Stimulated activated CD8-positive, alpha-beta memory T cell treated with anti-CD3 and anti-CD28 coated beads, Interleukin-7, amount 100 ng/mL, for 1 hour (primary cell): Measurements from ENCODE around the gene FANK1.
"Not testable (repeated sequence)": the region's sequence is repeated elsewhere in the genome, so short reads cannot be mapped to it uniquely, and the experiment has no call there.

ENCODE experiments used
- DNase-seq, 2 donors: peaks; one replicate each; pipeline ENCODE4 v3.0.0-alpha.2; 2020; ENCODE audit warnings: low read depth in 2 of 2

Gene FANK1

DNA sequence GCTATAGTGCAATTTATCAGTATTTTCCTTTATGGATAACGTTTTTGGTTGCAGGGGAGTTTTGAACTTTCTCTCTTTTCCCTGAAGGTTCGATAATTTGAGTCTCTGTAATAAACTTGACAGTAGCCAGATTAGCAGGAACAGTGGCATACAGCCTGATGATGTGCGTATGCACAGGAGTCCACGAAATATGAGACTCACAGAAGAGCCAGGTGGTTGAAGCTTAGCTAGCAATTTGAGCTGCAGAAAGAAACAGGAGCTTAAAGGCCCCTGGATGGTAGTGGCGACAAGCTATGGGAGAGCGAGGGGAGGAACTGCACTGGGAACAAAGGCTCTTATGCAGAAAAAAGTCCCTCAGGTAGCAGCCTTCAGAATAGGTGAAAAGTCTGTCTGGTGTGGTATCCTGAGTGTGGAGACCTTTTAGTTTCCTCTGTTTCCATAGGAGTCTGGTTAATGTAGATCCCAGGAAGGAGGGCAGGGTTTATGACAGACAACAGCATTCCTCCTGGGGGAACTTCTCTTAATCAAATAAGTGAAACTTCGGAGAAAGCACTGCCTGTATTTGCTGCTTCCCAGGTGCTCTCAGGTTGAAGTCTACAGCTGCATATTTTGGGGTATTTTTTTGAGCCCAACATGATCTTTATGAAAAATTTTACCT lies 32.7 kb downstream of the FANK1 start:
- DNase-seq = no peak

DNA sequence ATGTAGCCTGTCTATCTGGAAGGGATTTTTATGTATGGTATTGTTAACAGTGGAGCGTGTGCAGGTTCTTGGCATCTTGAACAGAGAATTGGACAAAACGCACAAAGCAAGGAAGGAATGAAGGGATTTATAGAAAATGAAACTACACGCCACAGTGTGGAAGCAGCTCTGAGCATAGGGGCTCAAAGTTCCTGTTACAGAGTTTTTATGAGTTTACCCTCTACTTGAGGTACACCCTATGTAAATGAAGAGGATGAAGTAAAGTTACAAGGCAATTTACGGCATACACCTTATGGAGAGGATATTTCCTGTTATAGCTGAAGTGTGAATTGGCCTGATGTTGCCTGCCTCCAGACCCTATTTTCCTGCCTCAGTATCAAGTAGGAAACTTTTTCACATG lies 33.3 kb downstream of the FANK1 start:
- DNase-seq = no peak

DNA sequence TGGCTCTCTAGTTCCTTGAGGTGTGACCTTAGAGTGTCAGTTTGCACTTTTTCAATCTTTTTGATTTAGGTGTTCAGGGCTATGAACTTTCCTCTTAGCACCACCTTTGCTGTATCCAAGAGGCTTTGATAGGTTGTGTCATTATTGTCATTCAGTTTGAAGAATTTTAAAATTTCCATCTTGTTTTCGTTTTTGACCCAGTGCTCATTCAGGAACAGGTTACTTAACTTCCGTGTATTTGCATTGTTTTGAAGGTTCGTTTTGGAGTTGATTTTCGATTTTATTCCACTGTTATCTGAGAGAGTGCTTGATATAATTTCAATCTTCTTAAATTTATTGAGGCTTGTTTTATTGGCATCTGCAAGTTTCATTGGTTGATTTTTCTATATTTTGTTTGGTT lies 37.3 kb downstream of the FANK1 start:
- DNase-seq = no peak

DNA sequence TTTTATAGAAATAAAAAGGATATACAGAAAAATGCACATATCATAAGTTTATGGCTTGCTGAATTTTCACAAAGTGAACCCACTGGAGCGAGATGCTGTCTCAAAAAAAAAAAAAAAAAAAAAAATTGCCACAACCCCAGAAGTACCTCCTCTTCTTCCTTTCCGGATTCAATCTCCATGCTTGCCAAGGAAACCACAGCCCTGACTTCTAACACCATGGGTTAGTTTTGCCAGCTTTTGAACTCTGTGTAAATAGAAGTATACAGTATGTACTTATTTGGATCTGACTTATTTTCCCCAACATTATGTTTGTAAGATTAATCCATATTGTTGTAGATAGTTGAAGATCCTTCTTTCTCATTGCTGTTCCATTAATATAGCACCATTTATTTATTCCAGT lies 40.0 kb downstream of the FANK1 start:
- no peak for DNase-seq

DNA sequence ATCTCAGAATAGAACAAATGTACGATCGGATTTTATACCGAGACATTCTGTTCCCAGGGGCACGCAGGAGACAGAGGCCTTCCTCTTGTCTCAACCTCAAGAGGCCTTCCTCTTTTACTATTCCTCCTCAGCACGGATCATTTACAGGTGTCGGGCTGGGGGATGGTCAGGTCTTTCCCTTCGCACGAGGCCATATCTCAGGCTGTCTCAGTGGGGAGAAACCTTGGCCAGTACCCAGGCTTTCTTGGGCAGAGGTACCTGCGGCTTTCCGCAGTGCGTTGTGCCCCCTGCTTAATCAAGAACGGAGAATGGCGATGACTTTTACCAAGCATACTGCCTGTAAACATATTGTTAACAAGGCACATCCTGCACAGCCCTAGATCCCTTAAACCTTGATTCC lies 44.2 kb downstream of the FANK1 start:
- DNase-seq = no peak

DNA sequence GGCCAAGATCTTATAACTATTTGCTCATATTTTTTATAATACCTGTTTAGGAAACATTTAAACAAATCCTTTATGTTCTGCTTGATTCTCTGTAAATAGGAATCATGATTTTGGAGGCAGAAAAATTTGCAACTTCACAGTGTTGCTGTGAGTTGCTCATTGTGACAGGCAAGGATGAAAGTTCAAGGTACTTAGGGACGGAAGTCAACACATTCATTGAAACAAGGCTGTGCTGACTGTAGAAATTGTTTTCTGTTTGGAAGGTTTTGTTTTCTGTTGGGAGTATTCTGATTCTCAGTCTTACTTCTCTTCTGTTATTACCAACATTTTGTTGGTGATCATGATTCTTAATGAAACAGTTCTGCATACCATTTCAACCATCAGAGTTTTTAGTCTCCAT lies 54.9 kb downstream of the FANK1 start:
- no peak for DNase-seq

DNA sequence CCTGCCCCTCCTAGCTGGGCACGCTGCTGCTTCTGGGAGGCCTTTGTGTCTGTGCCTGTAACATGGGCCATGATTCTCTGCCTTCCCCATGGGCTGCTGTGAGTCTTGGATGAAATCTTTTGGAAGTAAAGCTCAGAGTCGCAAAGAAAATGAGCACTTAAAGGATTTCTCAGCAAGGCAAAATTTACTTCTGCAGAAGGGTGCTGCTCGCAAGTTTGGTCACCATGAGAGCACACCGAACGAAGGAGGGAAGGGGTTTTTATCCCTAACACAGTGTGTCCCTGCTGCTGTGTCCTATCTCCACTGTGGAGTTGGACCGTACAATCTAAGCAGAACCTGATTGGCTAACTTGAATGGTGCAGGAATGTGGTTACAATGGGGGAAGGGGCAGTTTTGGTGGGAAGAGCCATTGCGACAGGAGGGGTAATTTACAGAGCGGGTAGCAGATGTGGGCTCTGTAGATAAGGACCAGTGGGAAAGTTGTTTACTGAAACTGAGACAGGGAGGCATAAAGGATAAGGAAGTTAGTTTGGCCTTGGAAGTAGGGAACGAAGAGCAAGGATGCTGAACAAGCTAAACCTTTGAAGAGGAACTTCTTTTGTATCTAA lies 57.5 kb downstream of the FANK1 start:
- no peak for DNase-seq

DNA sequence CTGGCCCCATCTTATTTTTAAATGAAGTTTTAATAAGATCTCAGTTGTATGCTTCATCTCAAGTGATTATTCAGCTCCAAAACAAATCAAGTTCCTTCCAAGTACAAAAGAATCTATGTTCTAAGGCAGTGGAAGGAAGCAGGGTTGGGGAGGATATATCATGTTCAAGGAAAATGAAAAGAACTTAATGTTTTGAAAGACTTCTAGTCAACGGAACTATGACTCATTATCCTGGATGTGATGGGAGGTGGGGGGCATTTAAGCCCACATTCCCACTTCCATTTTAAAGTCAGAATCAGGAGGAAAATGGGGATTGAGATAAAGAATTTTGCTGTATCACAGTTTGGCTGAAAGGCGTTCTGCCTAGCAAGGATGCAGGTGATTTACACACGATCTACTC lies 59.4 kb downstream of the FANK1 start:
- DNase-seq = no peak

DNA sequence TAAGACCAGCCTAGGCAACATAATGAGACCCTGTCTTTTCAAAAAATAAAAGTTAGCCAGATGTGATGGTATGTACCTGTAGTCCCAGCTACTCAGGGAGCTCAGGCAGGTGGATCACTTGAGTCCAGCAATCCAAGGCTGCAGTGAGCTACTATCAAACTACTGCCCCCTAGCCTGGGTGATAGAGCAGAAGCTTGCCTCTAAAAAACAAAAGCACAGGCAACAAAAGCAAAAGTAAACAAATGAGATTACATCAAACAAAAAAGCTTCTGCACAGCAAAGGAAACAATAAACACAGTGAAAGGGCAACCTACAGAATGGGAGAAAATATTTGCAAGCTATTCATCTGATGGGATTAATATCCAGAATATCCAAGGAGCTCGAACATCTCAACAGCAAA lies 65.4 kb downstream of the FANK1 start:
- no peak for DNase-seq

DNA sequence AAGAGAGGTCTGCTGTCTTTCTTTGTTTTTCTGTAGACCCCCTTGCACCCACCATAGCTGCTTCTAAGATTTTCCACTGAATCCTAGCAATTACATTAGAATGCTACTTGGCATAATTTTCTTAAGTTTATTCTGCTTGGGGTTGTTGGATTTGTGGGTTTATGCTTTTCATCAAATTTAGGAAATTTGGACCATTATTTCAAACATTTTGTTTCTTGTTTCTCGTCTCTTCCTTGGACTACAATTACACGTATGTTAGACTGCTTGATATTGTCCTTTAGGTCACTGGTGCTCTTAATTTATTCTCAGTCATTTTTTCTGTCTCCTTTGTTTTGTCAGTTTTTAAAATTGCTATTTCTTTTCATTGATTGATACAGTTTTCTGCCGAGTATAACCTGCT lies 65.8 kb downstream of the FANK1 start:
- DNase-seq = no peak

DNA sequence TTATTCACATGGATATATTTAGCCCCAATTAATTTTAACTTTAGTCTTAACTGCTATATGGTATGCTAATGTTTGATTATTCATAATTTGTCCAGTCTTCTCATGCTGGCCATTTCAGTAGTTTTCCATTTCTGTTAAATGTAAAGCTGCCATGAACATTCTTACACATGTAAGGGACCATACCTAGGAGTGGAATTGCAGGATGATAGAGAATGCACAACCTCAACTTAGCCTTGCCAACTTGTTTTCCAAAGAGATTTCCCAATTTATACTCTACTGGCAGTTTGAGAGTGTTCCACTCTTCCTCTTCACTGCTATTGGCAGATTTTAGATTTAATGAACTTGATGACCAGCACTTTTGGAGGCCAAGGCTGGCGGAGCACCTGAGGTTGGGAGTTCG lies 68.2 kb downstream of the FANK1 start:
- no peak for DNase-seq

DNA sequence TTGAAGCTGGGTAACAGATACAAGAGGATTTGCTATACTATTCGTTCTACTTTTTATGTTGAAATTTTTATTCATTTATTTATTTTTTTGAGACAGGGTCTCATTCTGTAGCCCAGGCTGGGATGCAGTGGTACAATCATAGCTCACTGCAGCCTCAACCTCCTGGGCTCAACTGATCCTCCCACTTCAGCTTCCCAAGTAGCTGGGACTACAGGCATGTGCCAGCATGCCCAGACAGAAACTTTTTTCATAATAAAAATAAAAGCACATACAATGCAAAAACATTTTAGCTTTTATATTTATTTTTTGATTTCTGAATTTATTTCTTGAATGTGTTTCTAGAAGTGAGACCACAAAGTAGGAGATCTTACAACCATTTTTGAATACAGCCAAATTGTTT lies 71.2 kb downstream of the FANK1 start:
- DNase-seq = no peak

DNA sequence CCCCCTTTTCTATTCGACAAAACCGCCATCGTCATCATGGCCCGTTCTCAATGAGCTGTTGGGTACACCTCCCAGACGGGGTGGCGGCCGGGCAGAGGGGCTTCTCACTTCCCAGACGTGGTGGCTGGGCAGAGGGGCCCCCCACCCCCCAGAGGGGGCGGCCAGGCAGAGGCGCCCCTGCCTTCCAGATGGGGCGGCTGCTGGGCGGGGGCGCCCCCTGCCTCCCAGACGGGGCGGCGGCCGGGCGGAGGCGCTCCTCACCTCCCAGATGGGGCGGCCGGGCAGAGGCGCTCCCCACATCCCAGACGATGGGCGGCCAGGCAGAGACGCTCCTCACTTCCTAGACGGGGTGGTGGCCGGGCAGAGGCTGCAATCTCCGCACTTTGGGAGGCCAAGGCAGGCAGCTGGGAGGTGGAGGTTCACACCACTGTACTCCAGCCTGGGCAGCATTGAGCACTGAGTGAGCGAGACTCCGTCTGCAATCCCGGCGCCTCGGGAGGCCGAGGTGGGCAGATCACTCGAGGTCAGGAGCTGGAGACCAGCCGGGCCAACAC lies 73.8 kb downstream of the FANK1 start:
- not testable (repeated sequence) for DNase-seq

DNA sequence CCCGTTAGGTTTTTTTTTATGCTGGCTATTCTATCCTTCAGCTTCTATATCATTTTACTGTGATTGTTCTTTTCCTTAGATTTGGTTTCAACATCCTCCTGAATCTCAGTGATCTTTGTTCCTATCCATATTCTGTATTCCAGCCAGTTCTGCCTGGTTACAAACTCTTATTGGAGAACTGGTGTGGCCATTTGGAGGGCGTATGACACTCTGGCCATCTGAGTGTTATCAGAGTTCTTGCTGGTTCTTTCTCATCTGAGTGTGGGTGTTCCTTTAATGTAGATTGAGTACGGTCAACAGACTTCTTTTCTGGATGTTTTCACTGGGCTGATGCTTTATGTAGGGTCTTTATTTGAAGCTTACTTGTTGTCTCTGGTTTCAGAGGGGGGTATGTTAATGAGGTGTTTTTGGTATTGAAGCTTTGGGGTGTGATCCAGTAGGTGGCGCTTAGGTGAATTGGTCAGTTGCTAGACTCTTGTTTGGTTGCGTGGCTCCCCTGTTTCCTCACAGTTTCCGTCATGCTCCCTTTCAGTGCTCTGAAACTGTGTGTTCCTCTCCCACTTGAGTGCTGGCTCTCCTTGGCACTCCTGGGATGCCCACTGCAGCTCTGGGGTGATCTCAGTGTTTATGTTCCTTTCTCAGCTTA lies 80.7 kb downstream of the FANK1 start:
- no peak for DNase-seq

DNA sequence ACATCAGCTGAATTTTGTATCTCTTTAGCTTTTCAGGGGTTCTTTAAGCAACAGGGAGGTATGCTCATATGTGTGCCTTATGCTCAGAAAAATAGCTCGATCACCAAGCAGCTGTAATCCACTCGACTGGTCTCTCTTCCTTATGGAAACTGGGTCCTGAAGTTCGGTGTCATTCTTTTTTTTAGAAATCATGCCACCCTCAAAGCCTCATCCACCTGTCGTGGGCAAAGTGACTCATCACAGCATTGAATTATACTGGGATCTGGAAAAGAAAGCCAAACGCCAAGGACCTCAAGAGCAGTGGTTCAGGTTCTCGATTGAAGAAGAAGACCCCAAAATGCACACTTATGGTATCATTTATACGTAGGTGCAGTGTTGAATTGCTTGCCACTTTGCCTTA lies 83.6 kb downstream of the FANK1 start:
- DNase-seq = no peak

DNA sequence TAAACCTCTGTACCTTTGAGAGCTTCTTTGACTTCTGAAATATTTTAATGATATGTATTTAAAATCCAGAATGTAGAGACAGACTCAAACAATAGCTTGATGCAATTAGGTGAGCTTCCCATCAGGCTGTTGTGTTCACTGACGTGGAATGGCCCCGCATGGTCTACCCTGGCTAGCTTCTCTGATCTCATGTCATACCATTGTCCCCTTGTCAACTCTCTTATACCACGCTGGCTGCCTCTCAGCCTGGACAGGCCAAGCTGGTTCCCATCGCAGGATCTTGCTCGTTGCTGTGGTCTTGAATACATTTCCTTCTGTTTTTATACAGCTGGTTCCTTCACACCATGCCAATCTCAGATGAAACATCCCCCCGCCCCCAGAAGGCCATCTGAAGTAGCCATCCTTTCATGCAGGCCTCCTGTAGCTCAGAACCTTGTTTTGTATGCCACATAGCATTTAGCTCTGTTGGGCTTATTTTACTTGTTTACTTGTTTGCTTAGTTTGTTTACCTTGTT lies 84.2 kb downstream of the FANK1 start:
- DNase-seq = no peak

DNA sequence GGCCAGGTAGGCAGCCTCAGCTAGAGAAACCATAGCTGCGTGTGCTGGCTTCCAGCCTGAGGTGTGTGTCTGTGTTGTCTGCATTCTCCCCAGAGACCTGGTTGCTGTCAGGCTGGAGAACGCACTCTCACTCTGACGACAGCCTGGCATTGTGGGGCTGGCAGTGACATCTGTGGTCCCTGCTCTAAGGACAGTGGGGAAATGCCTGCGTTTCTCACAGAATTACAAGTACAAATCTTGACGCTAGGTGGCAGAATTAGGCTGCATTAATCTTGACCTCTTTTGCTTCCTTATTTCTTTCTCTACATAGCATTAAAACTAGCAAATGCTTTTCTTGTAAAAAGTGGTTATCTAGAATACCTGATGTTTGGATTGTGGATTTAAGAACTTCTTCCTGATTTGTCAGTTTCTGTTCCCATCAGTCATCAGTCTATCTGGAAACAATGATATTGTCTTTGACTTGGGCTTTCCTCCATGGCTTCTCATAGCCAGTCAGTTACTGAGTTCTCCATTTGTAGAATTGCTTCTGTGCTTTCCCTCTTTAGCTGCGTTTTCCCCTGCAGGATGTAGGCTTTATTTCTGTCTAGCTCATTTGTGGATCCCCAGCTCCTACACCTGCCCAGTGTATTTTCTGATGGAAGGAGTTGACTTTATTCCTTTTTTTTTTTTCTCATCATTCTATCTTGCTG lies 86.0 kb downstream of the FANK1 start:
- no peak for DNase-seq

DNA sequence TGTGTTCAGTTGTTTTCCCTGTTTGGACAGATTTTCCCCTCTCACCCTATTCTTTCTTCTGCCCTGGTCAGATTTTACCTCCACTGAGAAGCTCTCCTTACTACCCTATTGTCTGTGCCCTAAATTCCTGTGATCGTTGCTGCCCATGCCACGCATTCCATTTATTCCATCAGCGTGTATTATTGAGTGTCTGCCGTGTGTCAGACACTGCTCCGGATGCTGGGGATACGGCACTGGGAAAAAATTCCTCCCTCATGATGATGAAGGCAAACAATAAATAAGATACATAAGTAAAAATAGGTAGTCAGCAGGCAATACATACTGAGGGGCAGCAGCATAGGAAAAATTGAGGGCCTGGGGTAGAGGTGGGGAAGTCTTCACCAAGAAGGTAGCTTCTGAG lies 86.8 kb downstream of the FANK1 start:
- no peak for DNase-seq

DNA sequence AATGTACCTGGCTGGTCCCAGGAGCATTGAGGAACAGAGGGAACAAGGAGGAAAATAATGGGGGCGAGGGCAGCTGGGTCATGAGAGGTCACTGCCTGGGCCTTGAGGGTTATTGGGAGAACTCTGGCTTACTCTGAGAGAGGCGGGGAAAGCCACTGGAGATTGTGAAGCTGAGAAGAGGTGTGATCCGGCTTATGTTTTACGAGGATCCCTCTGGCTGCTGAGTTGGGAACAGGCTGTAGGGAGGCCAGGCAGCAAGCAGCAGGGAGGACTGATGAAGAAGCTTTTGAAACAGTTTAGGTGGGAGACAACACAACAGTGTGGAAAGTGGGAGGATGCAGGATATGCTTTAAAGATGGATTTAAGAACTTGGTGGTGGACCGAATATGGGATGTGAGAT lies 87.3 kb downstream of the FANK1 start:
- DNase-seq = no peak

DNA sequence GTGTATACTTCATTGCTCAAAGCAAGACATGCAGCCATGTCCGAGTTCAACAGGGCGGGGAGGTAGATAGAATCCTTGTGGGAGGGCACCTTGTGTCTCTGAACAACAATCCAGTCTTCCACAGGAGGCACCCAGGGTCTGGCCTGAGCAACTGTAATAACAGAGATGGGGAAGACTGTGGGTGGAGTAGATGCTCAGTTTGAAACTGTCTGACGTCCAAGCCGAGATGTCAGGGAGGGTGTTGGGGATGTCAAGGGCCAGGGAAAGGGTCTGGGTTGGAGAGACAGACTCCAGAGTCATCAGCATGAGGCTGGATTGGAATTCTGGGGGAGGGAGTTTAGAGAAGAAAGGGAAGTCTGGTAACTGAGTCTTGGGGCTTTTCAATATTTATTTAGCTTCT lies 88.0 kb downstream of the FANK1 start:
- DNase-seq = no peak

DNA sequence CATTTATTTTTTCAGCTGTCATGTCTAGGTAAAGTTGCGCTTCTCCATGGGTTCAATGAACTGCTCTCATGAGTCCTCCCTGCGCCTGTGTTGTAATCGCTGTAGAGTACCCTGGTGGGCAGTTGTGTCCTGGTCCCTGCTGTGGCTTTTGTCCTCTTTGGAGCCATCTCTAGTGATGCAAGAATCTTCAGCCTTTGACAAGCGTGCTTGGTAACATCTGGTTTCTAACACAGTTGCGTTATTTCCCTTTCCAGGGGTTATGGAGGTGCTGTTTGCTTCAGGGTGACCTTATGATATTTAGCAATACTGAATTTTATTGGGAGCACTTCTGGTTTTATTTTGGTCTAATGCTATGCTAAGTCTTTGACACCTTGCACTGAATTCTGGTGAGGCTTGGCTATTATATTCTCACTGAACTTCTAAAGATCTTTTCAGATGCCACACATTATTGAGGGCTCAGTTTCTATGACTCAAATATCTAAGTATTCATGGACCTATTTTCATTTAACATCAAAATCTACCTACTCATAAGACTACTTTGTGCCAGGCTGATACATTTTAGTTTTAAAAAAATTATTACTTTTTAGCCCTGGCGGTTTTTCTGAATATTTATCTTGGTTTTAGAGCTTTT lies 88.6 kb downstream of the FANK1 start:
- no peak for DNase-seq
